SHP77 (cell line): ENCODE measurements around the gene TIRAP.
"Not testable (repeated sequence)": the region's sequence is repeated elsewhere in the genome, so short reads cannot be mapped to it uniquely, and the experiment has no call there.

Experiments
- DNase-seq, 2 experiments: peaks; one replicate each; lab custom pipeline; 2025; lab: John Stamatoyannopoulos, UW

The TIRAP gene

GRCh38 chr11:126282736-126283591 is at the start of gene TIRAP:
Gene TIRAP (plus strand): TSS chr11:126283093. CDS start chr11:126290895, 7,802 bp downstream.
- peak; percentile 52 to 54 for DNase-seq

GRCh38 chr11:126233391-126233790 is 49.5 kb upstream of the TIRAP start:
- DNase-seq = no peak

GRCh38 chr11:126246636-126247035 is 36.3 kb upstream of the TIRAP start:
- no peak for DNase-seq

GRCh38 chr11:126253265-126253664 is 29.6 kb upstream of the TIRAP start:
- DNase-seq = no peak

GRCh38 chr11:126254819-126255218 is 28.1 kb upstream of the TIRAP start:
- no peak for DNase-seq

GRCh38 chr11:126255507-126255906 is 27.4 kb upstream of the TIRAP start:
- not testable (repeated sequence) for DNase-seq

- no peak for DNase-seq
Observed at GRCh38 chr11:126256216-126256615, 26.7 kb upstream of the TIRAP start.

GRCh38 chr11:126257144-126257543 is 25.7 kb upstream of the TIRAP start:
- no peak for DNase-seq

- DNase-seq = no peak
Observed at GRCh38 chr11:126257764-126258163, 25.1 kb upstream of the TIRAP start.

GRCh38 chr11:126262216-126262615 is 20.7 kb upstream of the TIRAP start:
- no peak for DNase-seq

- DNase-seq = no peak
Observed at GRCh38 chr11:126263489-126263888, 19.4 kb upstream of the TIRAP start.

GRCh38 chr11:126265811-126266210 is 17.1 kb upstream of the TIRAP start:
- DNase-seq = peak in 1 of 2 experiments; percentile 3

GRCh38 chr11:126267650-126268049 is 15.2 kb upstream of the TIRAP start:
- DNase-seq = no peak

- DNase-seq = peak in 1 of 2 experiments; percentile 38
Observed at GRCh38 chr11:126268361-126268707, 14.6 kb upstream of the TIRAP start.

- DNase-seq = peak; percentile 97 to 99
Observed at GRCh38 chr11:126268708-126269579, 13.9 kb upstream of the TIRAP start, which contains the start of the genes FOXRED1 and SRPRA. Gene FOXRED1 (plus strand): TSS chr11:126269154. CDS start chr11:126269207, 53 bp downstream. Gene SRPRA (minus strand): TSS chr11:126268895. CDS start chr11:126268804, 91 bp downstream.

GRCh38 chr11:126277322-126277721 is 5.6 kb upstream of the TIRAP start:
- no peak for DNase-seq

- no peak for DNase-seq
Observed at GRCh38 chr11:126277780-126278179, 5.1 kb upstream of the TIRAP start.

GRCh38 chr11:126279191-126279590 is 3.7 kb upstream of the TIRAP start:
- no peak for DNase-seq

GRCh38 chr11:126280595-126280994 is 2.3 kb upstream of the TIRAP start:
- DNase-seq = no peak

- DNase-seq = no peak
Observed at GRCh38 chr11:126281245-126281644, 1.6 kb upstream of the TIRAP start.

GRCh38 chr11:126281666-126282175 is 1.2 kb upstream of the TIRAP start:
- DNase-seq = no peak

- DNase-seq = peak; percentile 33 to 42
Observed at GRCh38 chr11:126282361-126282735, 545 bp upstream of the TIRAP start.
